ENCODE data around the gene TRPM6.

The TRPM6 gene

GRCh38 chr9:74728176-74728575 lies 159.5 kb downstream of the TRPM6 start:
- Histone ChIP-seq H3K14ac (ENCODE audit: low read length in 2 of 2) (no peak overlapping the region), H3K18ac (ENCODE audit: low read depth in 1 of 2, low read length in 2 of 2) (no peak overlapping the region), H3K36me3 (ENCODE audit: control insufficient read depth in 1 of 2, insufficient read depth in 2 of 2, low read depth in 1 of 2, low read length in 2 of 2) (no peaks in the 10 kb centered on the region), H3K4me1 (ENCODE audit: control insufficient read depth, insufficient read depth, low read depth, low read length) (no peaks in the 10 kb centered on the region), H2BK120ac (ENCODE audit: low read depth, low read length) (no peak overlapping the region), H2BK15ac (ENCODE audit: low read depth, poor library complexity, severe bottlenecking) (no peak overlapping the region), H4K8ac (ENCODE audit: low read length) (no peak overlapping the region), H3K23ac (ENCODE audit: low read length in 2 of 2) (no peak overlapping the region), H3K79me1 (replicated peaks; ENCODE audit: low read length, poor library complexity, severe bottlenecking) (no peaks in the 10 kb centered on the region), H2AK5ac (ENCODE audit: low read length, severe bottlenecking) (no peak overlapping the region), H2BK5ac (ENCODE audit: low read depth, low read length, poor library complexity, severe bottlenecking) (no peak overlapping the region), H2BK12ac (ENCODE audit: low read length in 2 of 2) (no peak overlapping the region), H3K4me3 (ENCODE audit: insufficient read depth in 1 of 2, low read depth in 1 of 2, low read length in 2 of 2) (no peak overlapping the region), H3K27me3 (ENCODE audit: control insufficient read depth in 1 of 2, insufficient read depth in 1 of 2, low read length in 2 of 2) (peaks cover 0 to 22% of the 10 kb centered on the region in 2 experiments), H2AFZ (ENCODE audit: low read depth, low read length) (no peak overlapping the region), H3K9me3 (ENCODE audit: control insufficient read depth, low read length) (no peaks in the 10 kb centered on the region), H4K91ac (ENCODE audit: low read length) (no peak overlapping the region), H3K9ac (ENCODE audit: low read length) (no peak overlapping the region), H3K27ac (ENCODE audit: low read length, poor library complexity, severe bottlenecking) (no peak overlapping the region), H3K4ac (ENCODE audit: low read depth in 1 of 2, low read length in 2 of 2) (no peak overlapping the region), H3K4me2 (ENCODE audit: low read length, poor library complexity, severe bottlenecking) (no peak overlapping the region)
- DNase-seq, result no peak
- WGBS, result 89% methylated on average over 5 of the region's 7 CpGs

GRCh38 chr9:74726581-74726980 lies 161.1 kb downstream of the TRPM6 start:
- Histone ChIP-seq H3K36me3 (ENCODE audit: control insufficient read depth in 1 of 2, insufficient read depth in 2 of 2, low read depth in 1 of 2, low read length in 2 of 2) (no peaks in the 10 kb centered on the region), H4K91ac (ENCODE audit: low read length) (no peak overlapping the region), H3K27ac (ENCODE audit: low read length, poor library complexity, severe bottlenecking) (no peak overlapping the region), H3K14ac (ENCODE audit: low read length in 2 of 2) (no peak overlapping the region), H3K4me2 (ENCODE audit: low read length, poor library complexity, severe bottlenecking) (no peak overlapping the region), H4K8ac (ENCODE audit: low read length) (no peak overlapping the region), H3K4me1 (ENCODE audit: control insufficient read depth, insufficient read depth, low read depth, low read length) (no peaks in the 10 kb centered on the region), H3K18ac (ENCODE audit: low read depth in 1 of 2, low read length in 2 of 2) (no peak overlapping the region), H3K79me1 (replicated peaks; ENCODE audit: low read length, poor library complexity, severe bottlenecking) (no peaks in the 10 kb centered on the region), H3K4ac (ENCODE audit: low read depth in 1 of 2, low read length in 2 of 2) (no peak overlapping the region), H2BK5ac (ENCODE audit: low read depth, low read length, poor library complexity, severe bottlenecking) (no peak overlapping the region), H2BK15ac (ENCODE audit: low read depth, poor library complexity, severe bottlenecking) (no peak overlapping the region), H3K4me3 (ENCODE audit: insufficient read depth in 1 of 2, low read depth in 1 of 2, low read length in 2 of 2) (no peak overlapping the region), H3K27me3 (ENCODE audit: control insufficient read depth in 1 of 2, insufficient read depth in 1 of 2, low read length in 2 of 2) (peaks cover 0 to 22% of the 10 kb centered on the region in 2 experiments), H2AK5ac (ENCODE audit: low read length, severe bottlenecking) (no peak overlapping the region), H2AFZ (ENCODE audit: low read depth, low read length) (no peak overlapping the region), H3K9ac (ENCODE audit: low read length) (no peak overlapping the region), H2BK12ac (ENCODE audit: low read length in 2 of 2) (no peak overlapping the region), H3K9me3 (ENCODE audit: control insufficient read depth, low read length) (no peaks in the 10 kb centered on the region), H3K23ac (ENCODE audit: low read length in 2 of 2) (no peak overlapping the region), H2BK120ac (ENCODE audit: low read depth, low read length) (no peak overlapping the region)
- no peak for DNase-seq
- 88% methylated on average over 3 of the region's 3 CpGs for WGBS

GRCh38 chr9:74724317-74724716 lies 163.4 kb downstream of the TRPM6 start:
- no peak overlapping the region for H2BK12ac ChIP-seq (ENCODE audit: low read length in 2 of 2)
- H3K14ac ChIP-seq (ENCODE audit: low read length in 2 of 2), result no peak overlapping the region
- no peaks in the 10 kb centered on the region for H3K9me3 ChIP-seq (ENCODE audit: control insufficient read depth, low read length)
- no peak overlapping the region for H2BK120ac ChIP-seq (ENCODE audit: low read depth, low read length)
- H3K23ac ChIP-seq (ENCODE audit: low read length in 2 of 2), result no peak overlapping the region
- peaks cover 0 to 15% of the 10 kb centered on the region in 2 experiments for H3K27me3 ChIP-seq (ENCODE audit: control insufficient read depth in 1 of 2, insufficient read depth in 1 of 2, low read length in 2 of 2)
- no peak overlapping the region for H2BK15ac ChIP-seq (ENCODE audit: low read depth, poor library complexity, severe bottlenecking)
- no peaks in the 10 kb centered on the region for H3K4me1 ChIP-seq (ENCODE audit: control insufficient read depth, insufficient read depth, low read depth, low read length)
- no peak overlapping the region for H2AK5ac ChIP-seq (ENCODE audit: low read length, severe bottlenecking)
- H4K91ac ChIP-seq (ENCODE audit: low read length), result no peak overlapping the region
- H3K9ac ChIP-seq (ENCODE audit: low read length), result no peak overlapping the region
- no peak overlapping the region for H4K8ac ChIP-seq (ENCODE audit: low read length)
- no peak overlapping the region for H2AFZ ChIP-seq (ENCODE audit: low read depth, low read length)
- H3K27ac ChIP-seq (ENCODE audit: low read length, poor library complexity, severe bottlenecking), result no peak overlapping the region
- H3K4ac ChIP-seq (ENCODE audit: low read depth in 1 of 2, low read length in 2 of 2), result no peak overlapping the region
- 78% methylated on average over 4 of the region's 5 CpGs for WGBS
- H3K4me3 ChIP-seq (ENCODE audit: insufficient read depth in 1 of 2, low read depth in 1 of 2, low read length in 2 of 2), result no peak overlapping the region
- no peak overlapping the region for H3K18ac ChIP-seq (ENCODE audit: low read depth in 1 of 2, low read length in 2 of 2)
- no peak overlapping the region for H3K4me2 ChIP-seq (ENCODE audit: low read length, poor library complexity, severe bottlenecking)
- no peak for DNase-seq
- H2BK5ac ChIP-seq (ENCODE audit: low read depth, low read length, poor library complexity, severe bottlenecking), result no peak overlapping the region
- no peaks in the 10 kb centered on the region for H3K79me1 ChIP-seq (replicated peaks; ENCODE audit: low read length, poor library complexity, severe bottlenecking)
- H3K36me3 ChIP-seq (ENCODE audit: control insufficient read depth in 1 of 2, insufficient read depth in 2 of 2, low read depth in 1 of 2, low read length in 2 of 2), result no peaks in the 10 kb centered on the region

GRCh38 chr9:74721696-74722660 lies 165.7 kb downstream of the TRPM6 start:
- Histone ChIP-seq H3K23ac (ENCODE audit: low read length in 2 of 2) (no peak overlapping the region), H2BK12ac (ENCODE audit: low read length in 2 of 2) (no peak overlapping the region), H2AFZ (ENCODE audit: low read depth, low read length) (no peak overlapping the region), H2BK15ac (ENCODE audit: low read depth, poor library complexity, severe bottlenecking) (no peak overlapping the region), H3K4me1 (ENCODE audit: control insufficient read depth, insufficient read depth, low read depth, low read length) (no peaks in the 10 kb centered on the region), H4K91ac (ENCODE audit: low read length) (no peak overlapping the region), H3K9me3 (ENCODE audit: control insufficient read depth, low read length) (no peaks in the 10 kb centered on the region), H3K4me2 (ENCODE audit: low read length, poor library complexity, severe bottlenecking) (no peak overlapping the region), H3K36me3 (ENCODE audit: control insufficient read depth in 1 of 2, insufficient read depth in 2 of 2, low read depth in 1 of 2, low read length in 2 of 2) (no peaks in the 10 kb centered on the region), H3K18ac (ENCODE audit: low read depth in 1 of 2, low read length in 2 of 2) (no peak overlapping the region), H3K4ac (ENCODE audit: low read depth in 1 of 2, low read length in 2 of 2) (no peak overlapping the region), H2BK120ac (ENCODE audit: low read depth, low read length) (no peak overlapping the region), H4K8ac (ENCODE audit: low read length) (no peak overlapping the region), H3K4me3 (ENCODE audit: insufficient read depth in 1 of 2, low read depth in 1 of 2, low read length in 2 of 2) (no peak overlapping the region), H3K79me1 (replicated peaks; ENCODE audit: low read length, poor library complexity, severe bottlenecking) (no peaks in the 10 kb centered on the region), H3K27me3 (ENCODE audit: control insufficient read depth in 1 of 2, insufficient read depth in 1 of 2, low read length in 2 of 2) (peaks cover 0 to 10% of the 10 kb centered on the region in 2 experiments), H3K9ac (ENCODE audit: low read length) (no peak overlapping the region), H3K27ac (ENCODE audit: low read length, poor library complexity, severe bottlenecking) (no peak overlapping the region), H3K14ac (ENCODE audit: low read length in 2 of 2) (no peak overlapping the region), H2BK5ac (ENCODE audit: low read depth, low read length, poor library complexity, severe bottlenecking) (no peak overlapping the region), H2AK5ac (ENCODE audit: low read length, severe bottlenecking) (no peak overlapping the region)
- DNase-seq, result no peak
- WGBS, result 48% methylated on average over 3 of the region's 5 CpGs
